ENCODE results near the gene CPLANE1.
"Not testable (repeated sequence)": the region's sequence is repeated elsewhere in the genome, so short reads cannot be mapped to it uniquely, and the experiment has no call there.

The CPLANE1 gene

DNA sequence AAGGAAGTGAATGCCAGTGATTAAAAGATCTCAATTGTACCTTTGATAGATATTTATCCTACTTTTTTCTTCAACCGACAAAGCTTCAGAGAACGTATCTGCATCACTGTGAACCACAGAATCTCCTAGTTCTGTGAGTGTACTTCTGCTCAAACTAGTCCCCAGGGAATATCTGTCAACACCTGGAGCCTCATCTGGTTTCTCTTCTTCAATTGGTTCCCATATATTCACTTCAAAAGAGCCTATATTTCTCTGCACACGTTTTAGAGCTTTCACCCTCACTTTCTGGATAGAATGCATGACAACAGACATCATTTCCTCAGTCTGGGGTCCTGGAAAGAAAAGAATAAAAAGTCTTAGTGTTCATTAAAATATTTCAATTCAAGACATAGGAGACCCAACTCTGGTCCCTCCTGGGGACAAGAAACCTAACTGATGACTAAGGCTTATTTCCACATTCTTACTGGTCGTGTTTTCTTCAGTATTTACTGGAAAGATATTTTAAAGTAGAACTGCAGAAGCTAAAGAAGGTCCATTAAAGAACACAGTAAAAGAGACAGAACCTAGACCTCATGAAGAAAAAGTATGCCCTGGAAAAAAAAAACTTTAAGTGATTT, 64.3 kb downstream of the CPLANE1 start:
- Histone ChIP-seq H3K4me3 (ENCODE audit: extremely low read depth, insufficient read depth, low read length, poor library complexity, severe bottlenecking) (no peak overlapping the region), H3K36me3 (ENCODE audit: control insufficient read depth, insufficient read depth, low read length) (peaks cover 27% of the 10 kb centered on the region), H3K9me3 (ENCODE audit: control insufficient read depth, low read length) (no peaks in the 10 kb centered on the region), H3K4me1 (ENCODE audit: control insufficient read depth, insufficient read depth, low read length, poor library complexity, severe bottlenecking) (no peaks in the 10 kb centered on the region), H3K27ac (ENCODE audit: low read depth, low read length, severe bottlenecking) (no peak overlapping the region)
- WGBS, 2 experiments (ENCODE audit: insufficient coverage in 2 of 2) = 83 to 97% methylated on average over 2 to 3 of the region's 4 CpGs

DNA sequence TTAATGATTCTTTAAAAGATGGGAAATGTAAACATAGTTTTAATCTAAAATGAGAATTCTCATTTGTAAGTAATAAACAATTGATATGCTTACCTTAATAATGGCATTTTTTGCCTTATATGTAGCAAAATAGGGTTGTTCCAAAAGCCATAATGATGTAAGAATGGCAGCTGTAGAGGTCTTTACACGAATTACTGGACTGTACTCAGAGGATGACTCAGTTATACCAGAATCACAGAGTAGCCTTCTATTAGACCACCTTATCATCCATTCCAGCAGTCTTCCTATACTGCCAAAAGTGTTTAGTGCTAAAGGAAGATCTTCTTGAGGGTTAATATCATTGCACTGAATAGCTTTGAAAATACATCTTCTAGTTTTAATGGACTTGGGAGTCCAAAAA, 66.5 kb downstream of the CPLANE1 start:
- no CpG with 5 or more reads among the region's 1 CpG for WGBS, 2 experiments (ENCODE audit: insufficient coverage in 2 of 2)
- Histone ChIP-seq H3K4me1 (ENCODE audit: control insufficient read depth, insufficient read depth, low read length, poor library complexity, severe bottlenecking) (no peaks in the 10 kb centered on the region), H3K27ac (ENCODE audit: low read depth, low read length, severe bottlenecking) (no peak overlapping the region), H3K9me3 (ENCODE audit: control insufficient read depth, low read length) (no peaks in the 10 kb centered on the region), H3K4me3 (ENCODE audit: extremely low read depth, insufficient read depth, low read length, poor library complexity, severe bottlenecking) (no peak overlapping the region), H3K36me3 (ENCODE audit: control insufficient read depth, insufficient read depth, low read length) (peaks cover 46% of the 10 kb centered on the region)

DNA sequence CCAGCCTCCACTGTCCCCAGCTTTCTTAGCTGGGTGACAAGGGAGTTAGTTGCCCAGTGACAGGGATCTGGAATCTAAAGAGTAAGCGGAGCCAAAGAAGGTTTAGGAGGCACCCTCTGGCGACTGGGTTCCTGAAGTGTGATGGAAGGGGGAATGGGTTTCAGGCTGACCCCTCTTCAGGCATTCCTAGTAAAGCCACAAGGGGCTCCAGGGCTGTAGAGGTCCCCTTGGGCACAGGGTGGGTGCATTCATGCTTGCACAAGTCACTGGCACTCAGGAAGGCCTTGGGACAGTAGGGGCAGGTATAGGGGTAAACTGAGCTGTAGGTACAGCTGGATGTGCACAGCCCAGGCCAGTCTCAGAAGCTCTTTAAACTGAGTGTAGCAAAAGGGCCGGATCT, 74.2 kb downstream of the CPLANE1 start:
- peaks cover 75% of the 10 kb centered on the region for H3K36me3 ChIP-seq (ENCODE audit: control insufficient read depth, insufficient read depth, low read length)
- H3K27ac ChIP-seq (ENCODE audit: low read depth, low read length, severe bottlenecking) = no peak overlapping the region
- WGBS, 2 experiments (ENCODE audit: insufficient coverage in 2 of 2) = 94 to 100% methylated on average over 3 of the region's 3 CpGs
- no peak overlapping the region for H3K4me3 ChIP-seq (ENCODE audit: extremely low read depth, insufficient read depth, low read length, poor library complexity, severe bottlenecking)
- H3K9me3 ChIP-seq (ENCODE audit: control insufficient read depth, low read length) = no peaks in the 10 kb centered on the region
- H3K4me1 ChIP-seq (ENCODE audit: control insufficient read depth, insufficient read depth, low read length, poor library complexity, severe bottlenecking) = no peaks in the 10 kb centered on the region

DNA sequence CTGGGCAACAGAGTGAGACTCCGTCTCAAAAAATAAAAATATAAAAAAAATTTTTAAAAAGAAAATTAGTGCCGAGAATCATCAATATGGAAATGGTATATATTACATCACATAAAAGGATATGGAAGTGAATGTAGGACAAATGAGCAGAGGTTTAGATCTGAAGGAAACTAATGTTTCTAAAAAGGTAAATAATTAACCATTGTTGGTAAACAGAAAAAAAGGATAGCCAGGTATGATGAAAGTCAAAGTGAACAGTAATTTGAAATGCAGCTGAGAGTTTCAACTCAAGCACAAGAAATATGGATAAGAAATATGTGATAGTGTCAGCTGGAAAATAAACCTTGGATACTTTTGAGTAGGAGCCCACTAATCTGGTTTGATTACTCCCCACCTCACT, 76.2 kb downstream of the CPLANE1 start:
- no peak overlapping the region for H3K27ac ChIP-seq (ENCODE audit: low read depth, low read length, severe bottlenecking)
- no peaks in the 10 kb centered on the region for H3K4me1 ChIP-seq (ENCODE audit: control insufficient read depth, insufficient read depth, low read length, poor library complexity, severe bottlenecking)
- no peak overlapping the region for H3K4me3 ChIP-seq (ENCODE audit: extremely low read depth, insufficient read depth, low read length, poor library complexity, severe bottlenecking)
- WGBS, 2 experiments (ENCODE audit: insufficient coverage in 2 of 2) = no CpG with 5 or more reads among the region's 2 CpGs
- H3K36me3 ChIP-seq (ENCODE audit: control insufficient read depth, insufficient read depth, low read length) = peaks cover 76% of the 10 kb centered on the region
- no peaks in the 10 kb centered on the region for H3K9me3 ChIP-seq (ENCODE audit: control insufficient read depth, low read length)

DNA sequence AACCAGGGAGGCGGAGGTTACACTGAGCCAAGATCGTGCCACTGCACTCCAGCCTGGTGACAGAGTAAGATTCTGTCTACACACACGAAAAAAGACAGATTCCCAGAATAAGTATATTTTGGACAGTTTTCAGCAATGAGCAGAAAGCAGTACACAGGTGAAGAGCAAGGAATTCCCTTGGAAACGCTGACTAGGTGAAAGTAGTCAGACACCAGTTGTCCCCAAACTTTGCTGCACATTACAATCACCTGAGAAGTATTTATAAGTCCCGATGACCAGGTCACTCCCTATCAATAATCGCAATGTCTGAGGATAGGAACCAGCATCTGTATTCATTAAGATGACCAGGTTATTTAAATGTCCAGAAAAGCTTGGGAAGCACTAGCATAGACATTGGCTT, 78.3 kb downstream of the CPLANE1 start:
- 87 to 90% methylated on average over 5 of the region's 6 CpGs for whole genome bisulfite sequencing, 2 experiments (ENCODE audit: insufficient coverage in 2 of 2)
- no peaks in the 10 kb centered on the region for H3K9me3 ChIP-seq (ENCODE audit: control insufficient read depth, low read length)
- H3K4me1 ChIP-seq (ENCODE audit: control insufficient read depth, insufficient read depth, low read length, poor library complexity, severe bottlenecking) = no peaks in the 10 kb centered on the region
- peaks cover 67% of the 10 kb centered on the region for H3K36me3 ChIP-seq (ENCODE audit: control insufficient read depth, insufficient read depth, low read length)
- H3K4me3 ChIP-seq (ENCODE audit: extremely low read depth, insufficient read depth, low read length, poor library complexity, severe bottlenecking) = no peak overlapping the region
- H3K27ac ChIP-seq (ENCODE audit: low read depth, low read length, severe bottlenecking) = no peak overlapping the region

DNA sequence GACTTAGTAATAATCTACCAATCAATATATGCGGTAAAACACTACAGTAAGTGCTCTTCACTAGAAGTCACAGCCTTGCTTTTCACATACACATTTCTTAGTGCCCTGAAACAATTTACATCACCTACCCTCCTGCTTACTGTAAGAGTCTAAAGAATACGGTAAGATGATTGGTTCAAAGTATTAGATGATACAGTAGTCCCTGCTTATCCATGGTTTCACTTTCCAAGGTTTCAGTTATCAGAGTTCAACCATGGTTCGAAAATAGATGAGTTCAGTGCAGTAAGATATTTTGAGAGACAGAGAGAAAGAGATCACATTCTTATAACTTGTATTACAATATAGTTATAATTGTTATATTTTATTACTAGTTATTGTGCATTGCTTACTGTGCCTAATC, 83.0 kb downstream of the CPLANE1 start:
- peaks cover 48% of the 10 kb centered on the region for H3K36me3 ChIP-seq (ENCODE audit: control insufficient read depth, insufficient read depth, low read length)

DNA sequence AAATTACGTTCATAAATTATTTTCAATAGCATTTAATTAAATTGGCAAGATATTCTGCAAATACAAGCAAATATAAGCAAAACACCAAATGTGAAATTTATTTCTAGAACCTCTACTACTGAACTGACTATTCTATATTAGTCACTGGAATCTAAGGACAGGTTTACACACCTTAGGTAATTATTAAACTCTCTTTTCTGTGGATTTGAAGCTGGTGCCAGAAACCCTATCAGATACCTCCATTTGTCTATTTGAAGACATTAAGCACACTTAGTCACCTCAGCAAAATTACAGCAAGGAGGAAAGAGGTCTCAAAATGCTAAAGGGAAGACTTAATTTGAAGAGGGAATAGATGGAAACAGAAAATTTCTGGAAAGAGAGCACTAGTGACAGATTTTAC, 83.4 kb downstream of the CPLANE1 start:
- H3K9me3 ChIP-seq (ENCODE audit: control insufficient read depth, low read length) = no peaks in the 10 kb centered on the region
- H3K4me3 ChIP-seq (ENCODE audit: extremely low read depth, insufficient read depth, low read length, poor library complexity, severe bottlenecking) = no peak overlapping the region
- peaks cover 48% of the 10 kb centered on the region for H3K36me3 ChIP-seq (ENCODE audit: control insufficient read depth, insufficient read depth, low read length)
- no peaks in the 10 kb centered on the region for H3K4me1 ChIP-seq (ENCODE audit: control insufficient read depth, insufficient read depth, low read length, poor library complexity, severe bottlenecking)
- WGBS, 2 experiments (ENCODE audit: insufficient coverage in 2 of 2) = no CpG with 5 or more reads among the region's 1 CpG
- no peak overlapping the region for H3K27ac ChIP-seq (ENCODE audit: low read depth, low read length, severe bottlenecking)

More for the DNA sequence above, 83.0 kb downstream of the CPLANE1 start:
- Histone ChIP-seq H3K4me3 (ENCODE audit: extremely low read depth, insufficient read depth, low read length, poor library complexity, severe bottlenecking) (no peak overlapping the region), H3K27ac (ENCODE audit: low read depth, low read length, severe bottlenecking) (no peak overlapping the region), H3K9me3 (ENCODE audit: control insufficient read depth, low read length) (no peaks in the 10 kb centered on the region), H3K4me1 (ENCODE audit: control insufficient read depth, insufficient read depth, low read length, poor library complexity, severe bottlenecking) (no peaks in the 10 kb centered on the region)
- no CpG with 5 or more reads among the region's 3 CpGs for WGBS, 2 experiments (ENCODE audit: insufficient coverage in 2 of 2)

DNA sequence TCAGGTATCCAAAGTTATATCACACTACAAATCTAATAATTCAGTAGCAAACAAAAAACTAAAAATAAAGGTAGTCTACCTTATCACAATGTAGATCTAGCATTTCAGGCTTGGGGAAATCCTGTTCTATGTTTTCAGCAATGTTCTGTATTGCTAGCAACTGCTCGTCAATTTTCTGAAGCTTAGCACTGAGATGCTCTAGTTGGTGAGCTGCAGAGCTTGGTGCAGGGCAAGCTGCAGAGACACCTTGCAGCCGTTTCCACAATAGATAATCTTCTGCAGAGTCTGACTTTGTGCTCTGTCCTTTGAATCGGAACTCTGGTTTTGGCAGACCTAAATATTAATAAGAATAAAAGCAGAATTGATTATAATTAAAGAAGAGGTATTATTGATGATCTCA, 95.5 kb downstream of the CPLANE1 start:
- Histone ChIP-seq H3K9me3 (ENCODE audit: control insufficient read depth, low read length) (no peaks in the 10 kb centered on the region), H3K27ac (ENCODE audit: low read depth, low read length, severe bottlenecking) (no peak overlapping the region), H3K36me3 (ENCODE audit: control insufficient read depth, insufficient read depth, low read length) (peaks cover 63% of the 10 kb centered on the region), H3K4me1 (ENCODE audit: control insufficient read depth, insufficient read depth, low read length, poor library complexity, severe bottlenecking) (no peaks in the 10 kb centered on the region), H3K4me3 (ENCODE audit: extremely low read depth, insufficient read depth, low read length, poor library complexity, severe bottlenecking) (no peak overlapping the region)
- 100% methylated on average over 1 of the region's 3 CpGs for WGBS, 2 experiments (ENCODE audit: insufficient coverage in 2 of 2)

DNA sequence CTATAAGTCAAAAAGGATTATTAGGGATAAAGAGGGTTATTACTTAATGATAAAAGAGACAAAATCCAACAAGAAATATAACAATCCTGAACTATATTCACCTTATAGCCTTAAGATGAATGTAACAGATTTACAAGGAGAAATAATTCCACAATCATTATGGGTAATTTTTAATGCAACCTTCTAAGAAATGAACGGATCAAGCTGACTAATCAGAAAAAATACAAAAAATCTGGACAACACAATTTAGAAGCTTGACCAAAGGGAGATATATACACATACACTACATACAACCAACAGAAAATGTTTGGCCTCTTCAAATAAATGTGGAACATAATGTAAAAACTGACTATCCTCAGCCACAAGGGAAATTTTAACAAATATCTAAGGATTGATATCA, 102.3 kb downstream of the CPLANE1 start:
- WGBS, 2 experiments (ENCODE audit: insufficient coverage in 2 of 2) = no CpG with 5 or more reads among the region's 1 CpG
- no peaks in the 10 kb centered on the region for H3K4me1 ChIP-seq (ENCODE audit: control insufficient read depth, insufficient read depth, low read length, poor library complexity, severe bottlenecking)
- peaks cover 54% of the 10 kb centered on the region for H3K36me3 ChIP-seq (ENCODE audit: control insufficient read depth, insufficient read depth, low read length)
- H3K27ac ChIP-seq (ENCODE audit: low read depth, low read length, severe bottlenecking) = no peak overlapping the region
- no peak overlapping the region for H3K4me3 ChIP-seq (ENCODE audit: extremely low read depth, insufficient read depth, low read length, poor library complexity, severe bottlenecking)
- H3K9me3 ChIP-seq (ENCODE audit: control insufficient read depth, low read length) = peaks cover 5% of the 10 kb centered on the region

DNA sequence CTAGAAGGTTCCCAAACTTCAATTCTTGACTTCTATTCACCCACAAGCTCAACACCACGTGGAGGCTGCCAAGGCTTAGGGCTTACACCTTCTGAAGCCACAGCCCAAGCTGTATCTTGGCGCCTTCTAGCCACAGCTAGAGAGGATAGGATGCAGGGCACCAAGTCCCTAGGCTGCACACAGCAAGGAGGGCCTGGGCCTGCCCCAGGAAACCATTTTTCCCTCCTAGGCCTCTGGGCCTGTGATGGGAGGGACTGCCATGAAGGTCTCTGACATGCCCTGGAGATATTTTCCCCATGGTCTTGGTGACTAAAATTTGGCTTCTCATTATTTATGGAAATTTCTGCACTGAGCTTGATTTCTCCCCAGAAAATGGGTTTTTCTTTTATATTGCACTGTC, 112.5 kb downstream of the CPLANE1 start:
- Histone ChIP-seq H3K4me1 (ENCODE audit: control insufficient read depth, insufficient read depth, low read length, poor library complexity, severe bottlenecking) (no peaks in the 10 kb centered on the region), H3K27ac (ENCODE audit: low read depth, low read length, severe bottlenecking) (no peak overlapping the region), H3K36me3 (ENCODE audit: control insufficient read depth, insufficient read depth, low read length) (peaks cover 59% of the 10 kb centered on the region), H3K4me3 (ENCODE audit: extremely low read depth, insufficient read depth, low read length, poor library complexity, severe bottlenecking) (no peak overlapping the region), H3K9me3 (ENCODE audit: control insufficient read depth, low read length) (peaks cover 24% of the 10 kb centered on the region)
- 74 to 83% methylated on average over 1 to 2 of the region's 2 CpGs for WGBS, 2 experiments (ENCODE audit: insufficient coverage in 2 of 2)

DNA sequence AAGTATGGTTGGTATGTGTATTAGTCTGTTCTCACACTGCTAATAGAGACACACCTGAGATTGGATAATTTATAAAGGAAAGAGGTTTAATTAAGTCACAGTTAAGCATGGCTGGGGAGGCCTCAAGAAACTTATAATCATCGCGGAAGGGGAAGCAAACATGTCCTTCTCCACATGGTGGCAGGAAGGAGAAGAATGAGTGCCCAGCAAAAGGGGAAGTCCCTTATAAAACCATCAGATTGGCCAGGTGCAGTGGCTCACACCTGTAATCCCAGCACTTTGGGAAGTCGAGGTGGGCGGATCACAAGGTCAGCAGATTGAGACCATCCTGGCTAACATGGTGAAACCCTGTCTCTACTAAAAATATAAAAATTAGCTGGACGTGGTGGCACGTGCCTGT, 113.9 kb downstream of the CPLANE1 start:
- H3K27ac ChIP-seq (ENCODE audit: low read depth, low read length, severe bottlenecking); H3K4me1 ChIP-seq (ENCODE audit: control insufficient read depth, insufficient read depth, low read length, poor library complexity, severe bottlenecking); H3K4me3 ChIP-seq (ENCODE audit: extremely low read depth, insufficient read depth, low read length, poor library complexity, severe bottlenecking): not testable (repeated sequence)
- 89 to 93% methylated on average over 4 to 6 of the region's 6 CpGs for WGBS, 2 experiments (ENCODE audit: insufficient coverage in 2 of 2)
- H3K36me3 ChIP-seq (ENCODE audit: control insufficient read depth, insufficient read depth, low read length) = peaks cover 54% of the 10 kb centered on the region
- H3K9me3 ChIP-seq (ENCODE audit: control insufficient read depth, low read length) = peaks cover 26% of the 10 kb centered on the region

All from mesodermal cell (in vitro differentiated cells).